HG02943 (cell line): ENCODE data around the gene TCF7L1.
"Not testable (repeated sequence)": the region's sequence is repeated elsewhere in the genome, so short reads cannot be mapped to it uniquely, and the experiment has no call there.

Experiments
- ATAC-seq: cut with Tn5 transposase; IDR thresholded peaks from one replicate; pipeline ENCODE4 v1.9.1; 2021; ENCODE audit warnings: mild to moderate bottlenecking, low read depth, moderate library complexity; ENCODE audit not compliant: unreplicated experiment

The TCF7L1 gene, protein sequence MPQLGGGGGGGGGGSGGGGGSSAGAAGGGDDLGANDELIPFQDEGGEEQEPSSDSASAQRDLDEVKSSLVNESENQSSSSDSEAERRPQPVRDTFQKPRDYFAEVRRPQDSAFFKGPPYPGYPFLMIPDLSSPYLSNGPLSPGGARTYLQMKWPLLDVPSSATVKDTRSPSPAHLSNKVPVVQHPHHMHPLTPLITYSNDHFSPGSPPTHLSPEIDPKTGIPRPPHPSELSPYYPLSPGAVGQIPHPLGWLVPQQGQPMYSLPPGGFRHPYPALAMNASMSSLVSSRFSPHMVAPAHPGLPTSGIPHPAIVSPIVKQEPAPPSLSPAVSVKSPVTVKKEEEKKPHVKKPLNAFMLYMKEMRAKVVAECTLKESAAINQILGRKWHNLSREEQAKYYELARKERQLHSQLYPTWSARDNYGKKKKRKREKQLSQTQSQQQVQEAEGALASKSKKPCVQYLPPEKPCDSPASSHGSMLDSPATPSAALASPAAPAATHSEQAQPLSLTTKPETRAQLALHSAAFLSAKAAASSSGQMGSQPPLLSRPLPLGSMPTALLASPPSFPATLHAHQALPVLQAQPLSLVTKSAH

DNA sequence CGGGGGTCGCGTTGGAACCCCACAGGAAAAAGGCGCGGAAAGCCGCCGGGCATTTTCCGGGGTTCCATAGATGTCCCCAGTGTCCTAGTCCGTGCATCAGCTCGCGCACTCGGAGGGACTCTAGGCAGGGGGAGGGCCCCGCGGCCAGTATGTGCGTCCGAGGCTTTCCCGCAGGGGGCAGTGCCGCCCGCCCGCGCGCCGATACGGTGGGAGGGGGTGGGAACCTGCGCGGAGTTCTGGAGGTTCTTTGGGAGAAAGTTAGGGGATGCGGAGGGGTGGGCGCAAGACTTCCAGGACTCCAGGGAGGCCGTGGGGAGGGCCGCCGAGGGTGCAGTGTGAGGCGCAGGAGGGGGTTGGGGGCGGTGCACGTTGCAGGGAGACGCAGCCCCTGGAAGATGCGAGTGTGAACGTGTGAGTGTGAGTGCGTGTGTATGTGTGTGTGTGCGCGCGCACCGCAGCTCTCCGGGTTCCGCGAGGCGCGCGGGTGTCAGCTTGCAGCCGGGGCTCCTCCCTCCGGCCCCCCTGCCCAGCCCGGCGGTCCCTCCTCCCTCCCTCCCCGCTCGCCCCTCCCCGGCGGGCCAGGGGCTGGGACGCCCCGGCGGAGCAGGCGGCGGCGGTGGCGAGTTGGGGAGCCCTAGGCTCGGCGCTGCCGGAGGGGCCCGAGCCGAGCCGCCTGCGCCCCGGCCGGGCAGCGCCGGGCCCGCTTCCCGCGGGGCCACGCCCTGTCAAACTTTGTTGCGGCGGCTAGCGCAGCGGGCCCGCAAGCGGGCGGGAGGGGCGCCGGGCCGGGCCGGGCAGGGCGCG lies at the start of gene TCF7L1:
Gene TCF7L1 (plus strand): TSS at position 559 of the 804 bp plus-strand sequence. CDS start 293 bp downstream, outside the sequence.
- ATAC-seq = no peak

DNA sequence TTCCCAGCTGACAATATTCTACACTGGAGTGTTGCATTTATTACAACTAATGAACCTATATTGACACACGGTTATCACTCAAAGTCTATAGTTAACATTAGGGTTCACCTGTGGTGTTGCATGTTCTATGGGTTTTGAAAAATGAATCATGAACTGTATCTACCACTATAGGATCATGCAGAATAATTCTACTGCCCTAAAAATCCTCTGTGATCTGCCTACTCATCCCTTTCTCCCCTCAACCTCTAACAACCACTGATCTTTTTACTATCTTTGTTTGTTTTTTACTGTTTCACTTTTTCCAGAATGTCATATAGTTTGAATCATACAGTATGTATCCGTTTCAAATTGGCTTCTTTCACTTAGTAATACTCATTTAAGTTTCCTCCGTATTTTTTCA lies 47.6 kb upstream of the TCF7L1 start:
- no peak for ATAC-seq

DNA sequence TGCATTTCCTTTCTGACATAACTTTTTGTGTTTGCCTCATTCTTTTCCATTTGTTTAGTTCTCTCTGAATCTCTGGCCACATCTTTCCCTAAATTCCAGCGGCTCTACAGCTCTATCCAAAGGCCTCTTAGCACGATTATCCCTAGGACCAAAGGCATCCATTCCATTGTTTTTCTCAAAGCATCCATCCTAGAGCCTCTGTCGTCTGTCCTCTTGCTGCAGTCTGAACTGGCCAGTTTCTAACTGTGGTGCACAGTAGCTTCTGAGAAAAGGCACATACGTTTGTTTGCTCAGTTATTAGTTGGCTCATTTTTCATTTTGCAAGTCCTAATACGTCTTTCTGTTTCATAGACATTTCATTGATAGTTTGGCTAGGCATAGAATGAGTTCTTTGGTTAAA lies 45.7 kb upstream of the TCF7L1 start:
- no peak for ATAC-seq

DNA sequence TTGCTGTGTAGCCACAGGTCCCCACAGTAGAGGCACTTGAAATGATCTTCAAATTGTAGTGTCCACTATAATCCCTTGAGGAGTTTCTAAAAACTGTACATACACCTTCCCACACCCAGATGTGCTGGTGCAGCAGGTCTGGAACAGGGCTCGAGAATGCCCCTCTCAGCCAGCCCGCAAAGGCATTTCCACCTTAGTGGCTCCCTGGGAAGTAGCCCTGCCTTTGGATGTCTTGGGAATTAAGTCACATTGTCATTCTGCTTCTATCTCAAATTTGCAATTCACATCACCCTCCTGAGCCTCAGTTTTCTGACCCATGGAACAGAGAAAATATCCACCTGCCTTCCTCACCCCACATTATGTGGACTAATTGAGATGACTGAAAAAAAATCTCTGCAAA lies 44.3 kb upstream of the TCF7L1 start:
- ATAC-seq = no peak

DNA sequence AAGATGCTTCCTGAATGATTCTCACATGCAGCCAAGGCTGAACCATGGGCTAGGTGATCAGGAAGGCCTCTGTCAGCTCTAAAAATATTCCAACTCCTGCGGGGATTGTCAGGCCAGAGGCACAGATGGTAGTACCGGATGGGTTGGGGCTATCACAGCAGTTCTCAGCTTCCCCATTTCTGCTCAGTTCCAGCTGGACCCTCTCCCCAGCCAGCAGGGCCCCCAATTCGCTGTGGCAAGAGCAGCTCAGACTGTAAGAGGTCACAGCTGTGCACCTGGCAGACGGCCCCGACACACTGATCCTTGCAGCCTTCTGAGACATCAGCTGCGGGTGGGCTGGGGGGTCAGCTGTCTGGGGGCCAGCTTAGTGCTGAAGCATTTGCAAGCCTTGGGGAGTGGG lies 43.6 kb upstream of the TCF7L1 start:
- no peak for ATAC-seq

DNA sequence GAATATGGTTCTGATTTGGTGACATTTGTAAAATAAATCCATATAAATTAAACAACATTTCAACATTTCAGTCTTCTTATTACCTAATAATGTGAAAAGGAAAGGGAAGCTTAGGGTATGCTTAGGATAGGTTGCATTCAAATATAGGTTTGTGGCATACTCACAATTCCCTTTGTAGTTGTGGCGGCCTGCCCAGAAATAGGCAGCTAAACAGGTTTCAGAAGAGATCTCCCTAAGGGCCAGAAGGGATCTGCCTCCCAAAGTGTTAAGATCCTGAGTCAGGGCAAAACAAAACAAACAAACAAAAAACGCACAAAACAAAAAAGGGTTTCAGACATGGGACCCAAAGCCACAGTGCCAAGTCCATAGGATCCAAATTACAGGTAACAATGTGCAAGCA lies 41.4 kb upstream of the TCF7L1 start:
- ATAC-seq = no peak

DNA sequence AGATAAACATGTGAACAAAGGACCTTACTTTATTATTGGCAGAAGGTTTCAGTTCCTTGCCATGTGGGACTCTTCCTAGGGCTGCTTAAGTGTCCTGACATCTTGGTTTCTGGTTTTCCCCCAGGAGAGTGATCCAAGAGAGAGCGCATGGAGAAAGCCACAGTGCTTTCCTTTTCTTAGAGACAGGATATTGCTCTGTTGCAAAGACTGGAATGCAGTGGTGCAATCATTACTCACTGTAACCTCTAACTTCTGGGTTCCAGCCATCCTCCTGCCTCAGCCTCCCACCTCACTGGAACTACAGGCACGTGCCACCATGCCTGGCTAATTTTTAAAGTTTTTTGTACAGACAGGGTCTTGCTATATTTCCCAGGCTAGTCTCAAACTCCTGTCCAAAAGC lies 38.1 kb upstream of the TCF7L1 start:
- ATAC-seq = no peak

DNA sequence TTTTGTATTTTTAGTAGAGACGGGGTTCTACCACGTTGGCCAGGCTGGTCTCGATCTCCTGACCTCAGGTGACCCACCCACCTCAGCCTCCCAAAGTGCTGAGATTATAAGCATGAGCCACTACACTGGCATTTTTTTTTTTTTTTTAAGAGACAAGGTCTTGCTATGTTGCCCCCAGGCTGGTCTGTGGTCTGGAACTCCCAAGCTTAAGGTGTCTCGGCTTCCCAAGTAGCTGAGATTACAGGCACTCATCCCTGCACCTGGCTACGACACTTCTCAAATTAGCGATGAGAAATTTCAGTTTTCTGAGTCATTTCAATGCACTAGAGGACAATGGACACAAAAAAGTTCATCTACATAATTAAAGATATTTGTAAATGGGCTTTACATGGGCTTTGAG lies 36.6 kb upstream of the TCF7L1 start:
- ATAC-seq = no peak

DNA sequence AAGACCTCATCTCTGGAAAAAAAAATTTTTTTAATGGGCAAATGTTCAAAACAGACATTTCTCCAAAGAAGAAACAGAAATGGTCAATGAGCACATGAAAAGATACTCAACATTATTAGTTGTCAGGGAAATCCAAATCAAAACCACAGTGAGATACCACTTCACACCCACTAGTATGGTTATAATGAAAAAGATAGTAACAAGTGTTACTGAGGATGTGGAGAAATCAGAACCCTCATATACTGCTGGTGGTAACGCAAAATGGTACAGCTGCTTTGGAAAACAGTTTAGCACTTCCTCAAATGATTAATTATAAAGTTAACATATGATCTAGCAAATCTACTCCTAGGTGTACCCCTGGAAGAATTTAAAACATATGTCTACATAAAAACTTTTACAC lies 29.0 kb upstream of the TCF7L1 start:
- no peak for ATAC-seq

DNA sequence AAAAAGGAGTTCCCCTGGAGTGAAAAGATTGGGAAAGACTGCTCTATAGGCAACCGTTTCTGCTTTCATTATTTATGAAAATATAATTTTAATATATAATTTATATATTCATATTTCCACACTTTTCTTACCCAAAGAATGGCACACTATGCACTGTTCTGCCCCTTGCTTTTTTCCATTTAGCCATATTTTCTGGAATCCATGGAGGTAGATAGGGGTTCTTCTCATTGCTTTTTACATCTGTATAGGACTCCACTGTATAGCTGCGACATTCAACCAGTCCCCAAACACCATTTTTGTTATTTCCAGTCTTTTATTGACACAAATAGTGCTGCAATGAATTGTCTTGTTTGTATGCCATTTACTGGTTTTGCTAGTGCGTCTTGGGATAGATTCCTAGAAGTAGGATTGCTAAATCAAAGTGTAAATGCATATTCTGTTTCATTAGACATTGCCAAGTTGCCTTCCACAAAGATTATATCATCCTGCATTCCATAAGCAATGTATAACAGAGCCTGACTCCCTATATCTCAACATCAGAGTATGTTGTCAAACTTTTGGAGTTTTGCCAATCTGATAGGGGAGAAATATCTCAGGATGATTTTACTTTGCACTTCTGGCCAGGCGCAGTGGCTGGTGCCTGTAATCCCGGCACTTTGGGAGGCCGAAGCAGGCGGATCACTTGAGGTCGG lies 26.6 kb upstream of the TCF7L1 start:
- no peak for ATAC-seq

DNA sequence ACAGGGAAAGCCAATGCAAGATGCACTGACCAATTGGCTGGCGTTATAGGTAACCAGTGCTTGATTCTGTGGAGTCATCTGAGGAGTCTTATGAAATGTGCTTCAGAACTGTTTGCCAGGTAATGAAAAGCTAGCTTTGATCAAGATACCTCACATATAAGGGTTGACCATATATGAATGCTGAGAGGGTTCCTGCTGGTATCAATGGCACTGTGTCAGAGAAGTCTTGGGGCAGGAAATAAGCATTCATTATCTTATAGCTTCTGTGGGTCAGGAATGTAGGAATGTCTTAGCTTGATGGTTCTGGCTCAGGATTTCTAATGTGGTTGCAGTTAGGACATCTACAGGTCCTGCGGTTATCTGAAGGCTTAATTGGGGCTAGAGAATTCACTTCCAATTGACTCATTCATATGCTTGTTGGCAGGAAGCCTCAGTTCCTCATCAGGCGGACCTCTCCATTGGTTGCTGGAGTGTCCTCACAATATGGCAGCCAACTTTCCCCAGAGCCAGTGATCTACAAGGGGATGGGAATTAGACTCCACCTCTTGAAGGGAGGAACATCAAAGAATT lies 22.1 kb upstream of the TCF7L1 start:
- ATAC-seq = no peak

DNA sequence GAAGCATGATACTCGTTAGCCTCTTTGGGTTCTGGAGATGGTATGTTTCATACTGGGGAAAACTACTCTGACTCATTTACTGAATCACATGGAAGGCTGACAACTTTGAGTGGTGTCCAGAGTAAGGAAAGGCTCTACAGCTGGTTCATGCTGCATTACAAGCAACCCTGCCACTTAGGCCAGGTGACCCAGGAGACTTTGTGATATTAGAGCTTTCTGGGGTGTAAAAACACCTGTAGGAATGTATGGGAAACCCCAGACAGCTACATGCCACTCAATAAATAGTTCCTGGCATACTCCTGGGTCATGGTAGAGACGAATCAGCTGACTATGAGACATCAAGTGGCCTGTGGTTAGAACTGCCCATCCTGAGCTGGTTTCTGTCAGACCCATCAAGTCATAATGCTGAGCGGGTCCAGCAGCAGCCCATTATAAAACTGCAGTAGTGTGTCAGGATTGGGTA lies 21.3 kb upstream of the TCF7L1 start:
- no peak for ATAC-seq

DNA sequence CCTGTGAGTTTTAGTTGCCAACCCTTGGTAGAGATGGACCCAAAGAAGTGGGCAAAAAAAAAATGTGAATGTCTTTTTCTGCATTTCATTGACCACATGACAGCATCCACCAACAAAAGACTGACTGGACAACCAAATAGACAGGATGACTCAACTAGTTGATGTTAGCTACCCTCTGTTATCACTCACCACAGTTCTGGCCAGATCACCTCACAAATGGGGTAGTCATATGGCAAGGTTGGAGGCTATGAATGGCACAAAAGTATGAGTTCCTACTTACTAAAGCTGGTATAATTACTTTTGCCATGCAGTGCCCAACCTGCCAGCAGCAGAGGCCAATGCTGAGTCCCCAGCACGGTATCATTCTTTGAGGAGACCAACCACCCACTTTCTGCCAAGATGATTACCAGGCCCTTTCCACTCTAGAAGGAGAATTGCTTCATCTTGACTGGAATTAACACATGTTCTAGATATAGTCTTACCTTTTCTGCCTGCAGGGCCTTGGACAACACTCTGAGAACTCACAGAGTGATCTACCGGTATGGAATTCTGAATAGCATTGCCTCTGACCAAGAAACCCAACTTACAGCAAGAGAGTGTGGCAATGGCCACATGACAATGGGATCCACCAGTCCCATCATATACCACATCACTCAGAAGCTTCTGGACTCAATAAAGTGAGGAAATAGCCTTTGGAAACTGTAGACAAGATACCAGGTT lies 20.1 kb upstream of the TCF7L1 start:
- no peak for ATAC-seq

DNA sequence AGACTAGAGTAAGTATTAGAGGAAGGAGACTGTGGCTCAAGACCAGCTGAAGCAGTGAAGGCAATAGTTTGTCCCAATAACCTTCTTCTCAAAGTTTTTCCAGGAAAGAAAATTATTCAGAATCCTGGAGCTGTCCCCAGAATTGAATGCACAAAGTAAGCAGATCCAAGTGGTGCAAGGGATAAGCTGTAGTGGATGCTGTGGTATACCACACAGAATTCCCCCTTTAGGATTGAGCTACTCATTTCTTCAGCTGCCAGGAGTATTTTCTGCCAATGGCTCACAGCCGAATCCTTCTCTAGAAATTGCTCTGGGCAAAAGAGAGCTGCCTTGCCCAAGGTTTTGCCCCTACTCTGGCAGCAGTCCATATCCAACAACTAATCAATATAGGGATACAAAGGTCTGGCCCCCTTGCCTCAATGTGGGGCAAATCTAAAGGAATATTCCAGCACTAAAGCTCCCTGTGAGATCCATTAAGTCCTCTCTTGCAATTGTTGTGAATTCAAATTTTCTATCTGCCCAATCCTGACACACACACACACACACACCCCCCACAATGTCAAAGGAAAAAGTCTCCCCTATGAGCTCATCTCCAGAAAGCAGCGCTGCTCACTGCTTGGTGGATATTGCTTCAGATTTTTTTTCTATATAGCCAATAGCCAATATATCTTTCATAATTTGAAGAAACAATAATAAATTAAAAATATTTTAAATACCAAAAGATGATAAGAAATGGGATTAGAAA lies 18.4 kb upstream of the TCF7L1 start:
- no peak for ATAC-seq

DNA sequence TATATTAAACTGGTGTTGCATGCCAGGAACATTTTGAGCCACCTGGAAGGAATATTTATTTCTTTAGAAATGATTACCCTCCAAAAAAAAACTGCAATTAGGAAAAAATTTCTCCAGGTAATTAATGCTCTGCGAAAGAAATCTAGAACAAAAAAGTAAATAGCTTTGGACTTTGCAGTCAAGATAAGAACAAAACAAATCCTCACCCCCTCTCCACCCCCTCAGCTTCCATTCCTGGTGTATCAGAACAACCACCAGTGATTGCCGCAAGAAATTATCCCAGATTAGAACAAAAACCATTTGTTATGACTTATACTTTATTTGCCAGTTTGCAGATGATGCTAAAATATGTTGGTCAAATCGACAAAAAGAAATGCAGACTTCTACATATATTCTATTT lies 17.0 kb upstream of the TCF7L1 start:
- no peak for ATAC-seq

DNA sequence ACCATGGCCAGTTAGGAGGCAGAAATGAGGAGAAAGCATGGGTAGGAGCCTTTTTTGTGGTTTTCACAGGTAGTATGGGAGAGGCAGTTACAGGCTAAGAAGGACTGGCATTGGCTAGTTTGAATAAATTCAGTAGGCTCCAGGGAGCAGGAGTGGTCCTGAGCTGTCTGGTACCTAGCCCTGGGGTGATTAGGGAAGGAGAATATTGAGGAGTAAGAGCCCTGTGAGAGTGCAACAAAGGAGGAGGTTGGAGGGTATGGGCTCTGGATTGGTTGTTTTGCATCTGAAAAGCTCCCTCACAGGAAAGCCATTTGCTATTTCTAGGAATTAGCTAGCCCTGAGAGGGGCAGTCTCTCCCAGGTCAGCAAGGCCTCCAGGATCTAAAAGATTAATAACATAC lies 13.3 kb upstream of the TCF7L1 start:
- ATAC-seq = no peak

DNA sequence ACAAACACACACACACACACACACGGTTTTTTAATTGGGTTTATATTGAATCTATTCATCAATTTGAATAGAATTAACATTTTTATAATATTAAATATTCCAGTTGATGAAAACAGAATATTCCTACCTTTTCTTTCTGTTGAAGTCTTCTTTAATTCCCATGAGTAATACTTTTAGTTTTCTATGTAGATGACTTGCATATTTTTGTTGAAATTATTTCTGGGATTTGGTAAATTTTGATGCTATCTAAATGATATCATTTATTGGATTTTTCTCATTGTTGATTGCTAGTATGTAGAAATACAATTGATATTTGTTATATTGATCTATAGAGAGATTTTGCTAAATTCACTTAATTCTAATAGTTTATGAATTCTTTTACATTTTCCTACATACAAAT lies 12.8 kb upstream of the TCF7L1 start:
- no peak for ATAC-seq

DNA sequence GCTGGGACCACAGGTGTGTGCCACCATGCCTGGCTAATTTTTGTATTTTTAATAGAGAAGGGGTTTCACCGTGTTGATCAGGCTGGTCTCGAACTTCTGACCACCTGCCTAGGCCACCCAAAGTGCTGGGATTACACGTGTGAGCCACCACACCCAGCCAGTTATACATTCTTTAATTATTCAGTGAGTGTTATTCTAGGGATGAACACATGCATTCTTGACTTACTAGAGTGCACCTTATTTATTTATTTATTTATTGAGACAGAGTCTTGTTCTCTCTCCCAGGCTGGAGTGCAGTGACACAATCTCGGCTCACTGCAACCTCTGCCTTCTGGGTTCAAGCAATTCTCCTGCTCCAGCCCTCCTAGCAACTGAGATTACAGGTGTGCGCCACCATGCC lies 6.7 kb upstream of the TCF7L1 start:
- ATAC-seq = not testable (repeated sequence)

DNA sequence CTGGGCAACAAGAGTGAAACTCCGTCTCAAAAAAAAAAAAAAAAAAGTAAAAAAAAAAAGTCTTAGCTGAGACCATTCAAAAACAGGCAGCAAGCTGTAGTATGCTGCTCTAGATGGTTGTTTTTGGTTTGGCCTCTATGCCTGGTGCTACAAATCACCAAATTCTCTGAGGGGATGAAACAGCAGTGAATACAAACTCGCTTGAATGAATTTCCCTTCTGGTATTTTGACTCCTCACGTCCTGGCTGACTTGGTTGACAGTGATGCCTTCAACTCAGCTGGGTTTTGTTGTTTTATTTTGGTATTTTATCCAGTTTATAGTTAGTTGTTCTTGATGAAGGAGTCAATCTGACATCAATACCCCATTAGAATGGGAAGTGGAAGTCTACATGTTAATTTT lies 3.3 kb upstream of the TCF7L1 start:
- no peak for ATAC-seq
